HepG2 (cell line): Measurements from ENCODE around the gene WWP2. TPM values are rescaled to one million over a fixed set of nuclear protein-coding genes. Genes with fewer than 3 reads are reported as not detected.

ENCODE experiments used
- ATF7-NPFF ChIP-seq: sonication (generic); formaldehyde crosslinking; IDR thresholded peaks from 2 replicates; pipeline ENCODE4 v1.8.1; 2023; ENCODE audit warnings: mild to moderate bottlenecking, low read depth, missing genetic modification reagents, moderate library complexity
- BRD4 ChIP-seq: sonication (generic); formaldehyde crosslinking; IDR thresholded peaks from 2 replicates; pipeline ENCODE4 v1.4.0; 2020; ENCODE audit warnings: missing genetic modification reagents
- HNF1B ChIP-seq: sonication (generic); formaldehyde crosslinking; IDR thresholded peaks from 2 replicates; pipeline ENCODE4 v1.5.1; 2020; ENCODE audit warnings: mild to moderate bottlenecking, moderate library complexity, missing genetic modification reagents
- SNRNP70 ChIP-seq: fragments of 200-400 bp; formaldehyde crosslinking; IDR thresholded peaks from 2 replicates; pipeline ENCODE4 v1.6.1; 2017; ENCODE audit warnings: mild to moderate bottlenecking, low read depth, low read length, moderate library complexity
- YEATS4 ChIP-seq: sonication (generic); formaldehyde crosslinking; IDR thresholded peaks from 2 replicates; pipeline ENCODE4 v1.4.0; 2020; ENCODE audit warnings: missing genetic modification reagents, borderline replicate concordance
- ZMYM4 ChIP-seq: sonication (generic); formaldehyde crosslinking; IDR thresholded peaks from 2 replicates; pipeline ENCODE4 v1.8.1; 2023; ENCODE audit warnings: mild to moderate bottlenecking, missing genetic modification reagents
- ZNF143 ChIP-seq: sonication (generic); formaldehyde crosslinking; IDR thresholded peaks from 2 replicates; pipeline ENCODE4 v1.4.0; 2020; ENCODE audit warnings: missing genetic modification reagents
- ZNF205 ChIP-seq: IDR thresholded peaks from 2 replicates; pipeline ENCODE4 v1.6.1; 2018; ENCODE audit warnings: missing biosample characterization, missing genetic modification reagents
- ZNF256 ChIP-seq: sonication (generic); formaldehyde crosslinking; conservative IDR thresholded peaks from 2 replicates; pipeline ENCODE4 v1.4.0; 2020; ENCODE audit warnings: missing genetic modification reagents
- ZNF354B ChIP-seq: sonication (generic); formaldehyde crosslinking; IDR thresholded peaks from 2 replicates; pipeline ENCODE4 v1.8.0; 2022; ENCODE audit warnings: mild to moderate bottlenecking, missing genetic modification reagents
- ZNF468 ChIP-seq: sonication (generic); formaldehyde crosslinking; IDR thresholded peaks from 2 replicates; pipeline ENCODE4 v1.8.0; 2022; ENCODE audit warnings: mild to moderate bottlenecking, moderate library complexity, missing genetic modification reagents
- ZNF800 ChIP-seq: sonication (generic); formaldehyde crosslinking; IDR thresholded peaks from 2 replicates; pipeline ENCODE4 v1.4.0; 2020; ENCODE audit warnings: missing genetic modification reagents
- ZNF850 ChIP-seq: sonication (generic); formaldehyde crosslinking; conservative IDR thresholded peaks from 2 replicates; pipeline ENCODE4 v1.9.0; 2021; ENCODE audit warnings: mild to moderate bottlenecking, missing genetic modification reagents
- polyA plus RNA-seq, 8 experiments: library from polyadenylated mRNA; depleted of rRNA in 3 of 8; stranded (reverse) in 7 of 8; unstranded in 1 of 8; fragments of >200 nt; fragmentation: Illumina TruSeq in 4 of 8; extraction: Trizol in 4 of 8; gene quantifications; 2 replicates each; pipeline versions ENCODE4 v1.2.1 to v1.2.3, GENCODE V29; 2011 to 2016; ENCODE audit warnings: low read depth in 4 of 8, missing spikeins in 1 of 8, mixed read lengths in 1 of 8; ENCODE audit not compliant: insufficient read depth in 1 of 8
- total RNA-seq, 5 experiments: library from RNA; depleted of rRNA; stranded (reverse); fragments of >200 nt; fragmentation: Illumina TruSeq; extraction: Trizol; gene quantifications; 2 replicates each; pipeline ENCODE4 v1.2.3, GENCODE V29; 2016; ENCODE audit warnings: low read depth in 1 of 5
- TF ChIP-seq, protein P1 (sequence below), 2 experiments: sonication (generic) in 1 of 2; formaldehyde crosslinking in 1 of 2; IDR thresholded peaks; 2 replicates each; pipeline versions ENCODE4 v1.5.1 to v1.6.1; 2011 to 2020; ENCODE audit warnings: borderline replicate concordance in 1 of 2, low read depth in 1 of 2, low read length in 1 of 2, mild to moderate bottlenecking in 1 of 2, missing genetic modification reagents in 1 of 2, moderate library complexity in 1 of 2
- TF ChIP-seq, protein P2 (sequence below): sonication (generic); formaldehyde crosslinking; IDR thresholded peaks from 2 replicates; pipeline ENCODE4 v1.8.0; 2022; ENCODE audit warnings: mild to moderate bottlenecking, missing genetic modification reagents, borderline replicate concordance

The WWP2 gene
- total and polyA plus RNA-seq, 2 of the 13 experiments (the other 11 are each of a cell fraction or from before 2014, with no cell fraction given), result 11.4 to 28.2 TPM

GRCh38 chr16:69858191-69859104 is 96.3 kb downstream of the WWP2 start (continued):
- TF ChIP-seq, protein P1, sequence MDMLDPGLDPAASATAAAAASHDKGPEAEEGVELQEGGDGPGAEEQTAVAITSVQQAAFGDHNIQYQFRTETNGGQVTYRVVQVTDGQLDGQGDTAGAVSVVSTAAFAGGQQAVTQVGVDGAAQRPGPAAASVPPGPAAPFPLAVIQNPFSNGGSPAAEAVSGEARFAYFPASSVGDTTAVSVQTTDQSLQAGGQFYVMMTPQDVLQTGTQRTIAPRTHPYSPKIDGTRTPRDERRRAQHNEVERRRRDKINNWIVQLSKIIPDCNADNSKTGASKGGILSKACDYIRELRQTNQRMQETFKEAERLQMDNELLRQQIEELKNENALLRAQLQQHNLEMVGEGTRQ (IDR thresholded peaks at IDR 0.05; ENCODE audit: low read depth, low read length), result no peak
- TF ChIP-seq, protein P1 (CRISPR knock-in tag; IDR thresholded peaks at IDR 0.05; ENCODE audit: borderline replicate concordance), result no peak
- TF ChIP-seq HNF1B, result peak; percentile 79
- TF ChIP-seq ATF7-NPFF (CRISPR knock-in tag), result 0 out of 2 replicates have a peak, but pooled peaks have one; percentile 8
- no peak for TF ChIP-seq ZNF468 (CRISPR knock-in tag)
- peak; percentile 40; the same call in 1 of the 2 replicates for TF ChIP-seq ZNF354B (CRISPR knock-in tag)
- peak; percentile 71; the same call in 1 of the 2 replicates for TF ChIP-seq ZNF205 (CRISPR knock-in tag)
- TF ChIP-seq ZNF256 (CRISPR knock-in tag), result no peak
- TF ChIP-seq ZNF143 (CRISPR knock-in tag), result no peak
- no peak for TF ChIP-seq SNRNP70
- peak; percentile 79 for TF ChIP-seq BRD4 (CRISPR knock-in tag)
- TF ChIP-seq ZNF850 (CRISPR knock-in tag), result no peak
- TF ChIP-seq, protein P2, sequence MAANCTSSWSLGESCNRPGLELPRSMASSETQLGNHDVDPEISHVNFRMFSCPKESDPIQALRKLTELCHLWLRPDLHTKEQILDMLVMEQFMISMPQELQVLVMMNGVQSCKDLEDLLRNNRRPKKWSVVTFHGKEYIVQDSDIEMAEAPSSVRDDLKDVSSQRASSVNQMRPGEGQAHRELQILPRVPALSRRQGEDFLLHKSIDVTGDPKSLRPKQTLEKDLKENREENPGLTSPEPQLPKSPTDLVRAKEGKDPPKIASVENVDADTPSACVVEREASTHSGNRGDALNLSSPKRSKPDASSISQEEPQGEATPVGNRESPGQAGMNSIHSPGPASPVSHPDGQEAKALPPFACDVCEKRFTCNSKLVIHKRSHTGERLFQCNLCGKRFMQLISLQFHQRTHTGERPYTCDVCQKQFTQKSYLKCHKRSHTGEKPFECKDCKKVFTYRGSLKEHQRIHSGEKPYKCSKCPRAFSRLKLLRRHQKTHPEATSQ (CRISPR knock-in tag), result peak; percentile 91; the same call in 1 of the 2 replicates
- no peak for TF ChIP-seq ZNF800 (CRISPR knock-in tag)
- peak; percentile 51; the same call in 1 of the 2 replicates for TF ChIP-seq ZMYM4
- peak; percentile 58; the same call in 1 of the 2 replicates for TF ChIP-seq YEATS4 (CRISPR knock-in tag)
